PC-3 (cell line): Measurements from ENCODE around the gene SELENOW. TPM values are rescaled to one million over a fixed set of nuclear protein-coding genes. Genes with fewer than 3 reads are reported as not detected.

Source experiments
- ATAC-seq: fragments of 200-7000 bp; cut with Tn5 transposase; 2 replicates; pipeline ENCODE4 v1.9.1; 2020; ENCODE audit warnings: mild to moderate bottlenecking, moderate library complexity
- BruUV-seq: library from RNA; stranded (reverse); fragments of 400-500 nt; replicated peaks from 2 replicates; lab custom pipeline; 2021; lab: Mats Ljungman, UMichigan
- CTCF ChIA-PET: fragments of 300-600 bp; sonication (Branson Sonifier 250); formaldehyde crosslinking; loops from one replicate; lab custom pipeline; 2022; ENCODE audit warnings: antibody characterized with exemption; lab: Charles Lee
- POLR2A ChIA-PET: fragments of 300-600 bp; sonication (Branson Sonifier 250); formaldehyde crosslinking; loops from one replicate; lab custom pipeline; 2022; ENCODE audit warnings: antibody characterized with exemption; ENCODE audit not compliant: unreplicated experiment; lab: Charles Lee
- DNase-seq: peaks from one replicate; pipeline ENCODE4 v3.0.0-alpha.2; 2015
- H2AFZ ChIP-seq: fragments of 300-600 bp; sonication (generic); 2 replicates; pipeline ENCODE4 v1.6.0; 2016; ENCODE audit warnings: antibody characterized with exemption, low read length
- H3F3A ChIP-seq: fragments of 300-600 bp; sonication (generic); one replicate; pipeline ENCODE4 v1.6.0; 2017; ENCODE audit warnings: antibody characterized with exemption, low read length, control low read depth, mild to moderate bottlenecking; ENCODE audit not compliant: unreplicated experiment
- H3K27ac ChIP-seq: fragments of 300-600 bp; sonication (generic); 2 replicates; pipeline ENCODE4 v1.5.1; 2016; ENCODE audit warnings: mild to moderate bottlenecking, low read length
- H3K27me3 ChIP-seq: fragments of 300-600 bp; sonication (generic); 2 replicates; pipeline ENCODE4 v1.6.1; 2016; ENCODE audit warnings: low read length, mixed read lengths
- H3K36me3 ChIP-seq: fragments of 300-600 bp; sonication (generic); 2 replicates; pipeline ENCODE4 v1.6.1; 2016; ENCODE audit warnings: low read depth, mixed run types, low read length, mixed read lengths
- H3K4me1 ChIP-seq: fragments of 300-600 bp; sonication (generic); 2 replicates; pipeline ENCODE4 v1.5.1; 2016; ENCODE audit warnings: low read length; ENCODE audit not compliant: insufficient read depth
- H3K4me2 ChIP-seq: fragments of 300-600 bp; sonication (generic); 2 replicates; pipeline ENCODE4 v1.6.0; 2016; ENCODE audit warnings: low read length
- H3K4me3 ChIP-seq: fragments of 300-600 bp; sonication (generic); 2 replicates; pipeline ENCODE4 v1.5.1; 2016; ENCODE audit warnings: mild to moderate bottlenecking, low read length, mixed read lengths
- H3K79me2 ChIP-seq: fragments of 300-600 bp; sonication (generic); 2 replicates; pipeline ENCODE4 v1.6.1; 2017; ENCODE audit warnings: low read length, mixed read lengths
- H3K9ac ChIP-seq: fragments of 300-600 bp; sonication (generic); 2 replicates; pipeline ENCODE4 v1.6.0; 2016; ENCODE audit warnings: mild to moderate bottlenecking, low read length
- H3K9me2 ChIP-seq: fragments of 300-600 bp; sonication (generic); replicated peaks from 2 replicates; pipeline ENCODE4 v1.6.1; 2016; ENCODE audit warnings: mixed run types, low read length, mixed read lengths
- H3K9me3 ChIP-seq: fragments of 300-600 bp; sonication (generic); 2 replicates; pipeline ENCODE4 v1.6.1; 2016; ENCODE audit warnings: low read length, mixed read lengths
- H4K20me1 ChIP-seq: fragments of 300-600 bp; sonication (generic); 2 replicates; pipeline ENCODE4 v1.6.1; 2016; ENCODE audit warnings: low read length, mixed read lengths
- EZH2 ChIP-seq: fragments of 300-600 bp; sonication (generic); IDR thresholded peaks from one replicate; pipeline ENCODE4 v1.6.1; 2017; ENCODE audit warnings: antibody characterized with exemption, mild to moderate bottlenecking, low read length; ENCODE audit not compliant: unreplicated experiment
- EZH2phosphoT487 ChIP-seq: fragments of 300-600 bp; sonication (generic); IDR thresholded peaks from 2 replicates; pipeline ENCODE4 v1.6.1; 2018; ENCODE audit warnings: mild to moderate bottlenecking, antibody characterized with exemption, low read length, borderline replicate concordance
- intact Hi-C: fragments of 100-400 bp; cut with micrococcal nuclease; formaldehyde crosslinking; loops from 2 replicates; pipeline ENCODE4 v1.9.0; 2023
- total RNA-seq: library from RNA; depleted of rRNA; stranded (reverse); fragments of >200 nt; gene quantifications from 2 replicates; pipeline ENCODE4 v1.2.3, GENCODE V29; 2014
- TF ChIP-seq, protein P1 (sequence below): fragments of 300-600 bp; sonication (generic); conservative IDR thresholded peaks from 2 replicates; pipeline ENCODE4 v1.5.1; 2017; ENCODE audit warnings: antibody characterized with exemption, low read depth, mild to moderate bottlenecking, low read length

The SELENOW gene
- total RNA-seq, 1 experiment from 2014 or later, result 278 TPM

DNA sequence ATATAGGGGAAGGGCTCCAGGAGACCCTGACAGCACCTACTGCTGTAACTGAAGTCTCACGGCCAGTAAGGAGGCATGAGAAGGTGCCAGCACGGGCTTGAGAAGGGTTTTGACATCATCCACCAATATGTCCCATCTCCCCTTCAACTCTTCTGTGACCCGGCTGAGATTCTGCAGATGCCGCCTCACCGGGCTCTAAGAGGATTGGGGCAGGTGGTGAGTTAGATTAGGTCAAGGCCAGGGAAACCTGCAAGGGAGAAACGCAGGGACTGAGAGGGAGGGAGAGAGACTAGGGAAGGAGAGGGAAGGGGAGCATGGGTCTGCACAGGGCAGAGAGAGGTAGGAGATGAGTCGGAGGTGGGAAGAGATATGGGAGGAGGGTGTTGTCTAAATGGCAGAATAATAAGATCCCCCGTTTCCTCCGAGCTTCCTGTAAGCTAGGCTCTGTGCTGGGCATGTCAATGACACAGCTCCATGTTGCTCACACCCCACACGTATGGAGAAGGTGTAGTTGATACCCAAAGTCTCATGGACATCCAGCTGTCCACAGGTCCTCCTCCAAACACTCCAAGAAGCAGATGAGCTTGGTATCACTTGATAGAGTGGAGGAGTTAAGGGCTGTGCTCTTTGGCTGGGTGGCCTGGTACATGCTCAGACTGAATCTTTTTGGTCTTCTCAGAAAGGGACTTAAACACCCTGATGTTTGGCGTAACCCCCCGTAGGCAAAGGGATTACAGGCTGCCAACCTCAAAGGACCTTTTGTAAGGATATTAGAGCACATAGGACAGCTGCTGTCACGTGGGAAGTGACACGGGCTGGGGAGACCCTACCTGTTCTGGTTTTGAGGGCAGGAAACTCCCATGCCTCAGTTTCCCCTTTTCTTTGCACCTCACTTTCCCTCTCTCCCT is 19.7 kb downstream of the SELENOW start:
- Histone ChIP-seq H2AFZ (no peak overlapping the region), H3K9me2 (no peaks in the 10 kb centered on the region), H3K27ac (no peak overlapping the region), H3K9ac (no peak overlapping the region), H3K79me2 (no peaks in the 10 kb centered on the region), H3K4me2 (no peak overlapping the region), H4K20me1 (no peaks in the 10 kb centered on the region), H3K36me3 (no peaks in the 10 kb centered on the region), H3F3A (no peaks in the 10 kb centered on the region), H3K4me1 (no peaks in the 10 kb centered on the region), H3K9me3 (no peaks in the 10 kb centered on the region), H3K4me3 (no peak overlapping the region), H3K27me3 (no peaks in the 10 kb centered on the region)
- CTCF ChIA-PET, result no interaction called here
- no peak for DNase-seq
- BruUV-seq, result no TSS peak
- intact Hi-C loops, result no loop called here
- POLR2A ChIA-PET, result no interaction called here
- ATAC-seq, result no peak
- TF ChIP-seq, protein P1, sequence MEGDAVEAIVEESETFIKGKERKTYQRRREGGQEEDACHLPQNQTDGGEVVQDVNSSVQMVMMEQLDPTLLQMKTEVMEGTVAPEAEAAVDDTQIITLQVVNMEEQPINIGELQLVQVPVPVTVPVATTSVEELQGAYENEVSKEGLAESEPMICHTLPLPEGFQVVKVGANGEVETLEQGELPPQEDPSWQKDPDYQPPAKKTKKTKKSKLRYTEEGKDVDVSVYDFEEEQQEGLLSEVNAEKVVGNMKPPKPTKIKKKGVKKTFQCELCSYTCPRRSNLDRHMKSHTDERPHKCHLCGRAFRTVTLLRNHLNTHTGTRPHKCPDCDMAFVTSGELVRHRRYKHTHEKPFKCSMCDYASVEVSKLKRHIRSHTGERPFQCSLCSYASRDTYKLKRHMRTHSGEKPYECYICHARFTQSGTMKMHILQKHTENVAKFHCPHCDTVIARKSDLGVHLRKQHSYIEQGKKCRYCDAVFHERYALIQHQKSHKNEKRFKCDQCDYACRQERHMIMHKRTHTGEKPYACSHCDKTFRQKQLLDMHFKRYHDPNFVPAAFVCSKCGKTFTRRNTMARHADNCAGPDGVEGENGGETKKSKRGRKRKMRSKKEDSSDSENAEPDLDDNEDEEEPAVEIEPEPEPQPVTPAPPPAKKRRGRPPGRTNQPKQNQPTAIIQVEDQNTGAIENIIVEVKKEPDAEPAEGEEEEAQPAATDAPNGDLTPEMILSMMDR, result no peak
- TF ChIP-seq EZH2phosphoT487, result no peak
- no peak for TF ChIP-seq EZH2

DNA sequence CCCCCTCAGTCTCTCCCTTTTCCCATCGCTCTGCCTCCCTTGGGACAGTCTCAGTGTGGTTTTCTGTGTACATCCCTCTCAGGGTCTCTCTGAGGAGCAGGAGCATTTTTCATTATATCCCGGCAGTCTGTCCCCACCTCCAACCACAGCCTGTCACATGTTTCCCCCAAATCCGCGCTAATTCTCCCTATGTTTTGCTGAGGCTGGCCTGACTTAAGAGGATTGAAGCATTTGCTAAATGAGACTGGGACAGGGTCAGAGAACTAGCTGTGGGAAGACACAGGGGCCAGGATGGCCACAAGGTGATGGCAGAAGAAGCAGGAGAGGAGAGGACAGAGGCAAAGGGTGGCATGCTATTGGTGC is 20.4 kb downstream of the SELENOW start:
- intact Hi-C loops, result no loop called here
- no TSS peak for BruUV-seq
- H3K4me2 ChIP-seq, result no peak overlapping the region
- POLR2A ChIA-PET, result no interaction called here
- no peaks in the 10 kb centered on the region for H3K9me3 ChIP-seq
- no peaks in the 10 kb centered on the region for H3K27me3 ChIP-seq
- no peak overlapping the region for H3K9ac ChIP-seq
- CTCF ChIA-PET, result no interaction called here
- H3K36me3 ChIP-seq, result no peaks in the 10 kb centered on the region
- TF ChIP-seq EZH2phosphoT487, result no peak
- TF ChIP-seq EZH2, result no peak
- TF ChIP-seq, protein P1, result no peak
- no peak overlapping the region for H3K27ac ChIP-seq
- DNase-seq (no peak), ATAC-seq (no peak)
- no peaks in the 10 kb centered on the region for H3K79me2 ChIP-seq
- H3K4me3 ChIP-seq, result no peak overlapping the region
- no peaks in the 10 kb centered on the region for H3K4me1 ChIP-seq
- no peaks in the 10 kb centered on the region for H4K20me1 ChIP-seq
- no peaks in the 10 kb centered on the region for H3K9me2 ChIP-seq
- no peaks in the 10 kb centered on the region for H3F3A ChIP-seq
- no peak overlapping the region for H2AFZ ChIP-seq

- no peak overlapping the region for H3K27ac ChIP-seq
- H3K4me1 ChIP-seq, result no peaks in the 10 kb centered on the region
- no peak overlapping the region for H3K4me3 ChIP-seq
- DNase-seq, result no peak
- TF ChIP-seq EZH2 (no peak), EZH2phosphoT487 (no peak)
- TF ChIP-seq, protein P1, result no peak
- no peaks in the 10 kb centered on the region for H3K79me2 ChIP-seq
- CTCF ChIA-PET, result no interaction called here
- no peak for ATAC-seq
- no peak overlapping the region for H3K9ac ChIP-seq
- no peaks in the 10 kb centered on the region for H3K9me3 ChIP-seq
- no peaks in the 10 kb centered on the region for H3K27me3 ChIP-seq
- BruUV-seq, result no TSS peak
- H3K36me3 ChIP-seq, result no peaks in the 10 kb centered on the region
- H3K9me2 ChIP-seq, result no peaks in the 10 kb centered on the region
- H3K4me2 ChIP-seq, result no peak overlapping the region
- intact Hi-C loops, result no loop called here
- POLR2A ChIA-PET, result no interaction called here
- H3F3A ChIP-seq, result no peaks in the 10 kb centered on the region
- H2AFZ ChIP-seq, result no peak overlapping the region
- no peaks in the 10 kb centered on the region for H4K20me1 ChIP-seq
Measured at GRCh38 chr19:47801270-47801669, 22.8 kb downstream of the SELENOW start.
